Glomerular endothelial cell (primary cell): ENCODE data around the gene CACNA1D. TPM values are rescaled to one million over a fixed set of nuclear protein-coding genes. Genes with fewer than 3 reads are reported as not detected.

ENCODE experiments used
- DNase-seq: peaks from one replicate; pipeline ENCODE4 v3.0.0-alpha.2; 2011; ENCODE audit warnings: low read depth, low spot score; ENCODE audit errors: extremely low read depth
- total RNA-seq: library from RNA; depleted of rRNA; stranded (reverse); fragments of >200 nt; gene quantifications from 2 replicates; pipeline ENCODE4 v1.2.3, GENCODE V29; 2015

The CACNA1D gene
- total RNA-seq, 1 donor from 2014 or later, result not detected

DNA sequence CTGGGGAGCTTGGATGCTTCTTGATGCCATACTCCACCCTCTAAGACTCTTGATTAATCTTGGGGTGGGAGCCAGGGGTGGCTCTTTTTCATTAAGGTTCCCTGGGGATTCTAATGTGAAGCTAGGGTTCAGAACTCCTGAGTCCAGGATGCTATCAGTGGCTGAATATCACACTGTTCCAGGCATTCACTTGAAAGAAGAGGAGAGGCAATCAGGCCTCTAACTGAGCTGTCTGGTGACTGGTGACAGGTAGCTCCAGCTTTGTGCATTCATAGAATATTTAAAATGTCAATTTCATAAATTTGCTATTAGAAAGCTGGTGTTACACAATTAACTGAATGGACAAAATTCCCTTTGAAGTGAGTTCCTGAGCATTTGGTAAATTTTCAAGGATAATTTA, 212.8 kb downstream of the CACNA1D start:
- DNase-seq, result no peak

DNA sequence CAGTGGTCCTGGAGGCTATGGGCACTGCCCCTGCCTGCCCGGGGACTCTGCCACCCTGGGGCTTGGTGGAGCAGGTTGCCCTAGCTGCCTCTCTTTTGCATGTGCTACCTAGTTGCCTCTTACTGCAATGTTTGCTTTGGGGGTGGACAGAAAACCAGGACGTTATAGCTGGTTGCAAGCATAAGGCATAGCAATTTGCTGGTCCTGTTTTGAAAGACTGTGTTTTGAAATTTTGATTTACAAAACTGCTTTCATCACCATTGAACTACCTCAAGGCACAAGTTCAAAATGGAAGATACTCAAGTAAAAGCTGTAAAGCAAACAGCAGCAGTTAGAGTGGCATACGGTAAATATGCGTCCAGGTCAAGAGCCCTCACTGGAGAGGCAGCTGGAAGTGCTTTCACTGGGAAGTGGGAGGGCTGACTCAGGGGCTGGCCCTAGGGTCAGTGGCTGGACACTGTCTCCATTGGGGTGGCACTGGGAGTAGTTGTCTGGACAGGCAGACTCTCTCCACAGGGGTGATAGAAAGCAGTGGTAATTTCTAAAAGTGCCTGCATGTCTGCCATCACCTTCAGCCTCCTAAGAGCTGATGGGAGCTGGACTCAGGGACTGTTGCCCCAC, 213.7 kb downstream of the CACNA1D start:
- DNase-seq, result no peak

GRCh38 chr3:53709256-53709655, 214.8 kb downstream of the CACNA1D start:
- no peak for DNase-seq

- DNase-seq, result peak; percentile 16
Measured at GRCh38 chr3:53709860-53710674, 215.7 kb downstream of the CACNA1D start.

DNA sequence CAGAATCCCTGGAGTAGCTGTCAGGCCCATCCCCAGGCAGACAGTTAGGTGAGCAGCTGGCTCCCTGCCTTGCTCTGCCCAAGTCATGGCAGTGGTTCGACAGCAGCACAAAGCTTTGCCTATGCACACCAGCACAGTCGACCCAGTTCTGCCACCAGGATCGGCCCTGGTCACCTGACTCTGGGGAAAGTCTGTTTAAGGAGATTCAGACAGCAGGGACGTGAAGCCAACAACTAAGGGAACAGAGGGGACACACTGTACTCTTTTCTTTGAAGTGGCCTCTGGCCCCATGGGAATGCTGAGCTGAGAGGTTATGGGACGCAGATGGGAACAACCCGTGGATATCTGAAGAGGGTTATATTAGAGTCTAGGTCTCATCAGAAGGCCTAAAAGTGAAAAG, 217.0 kb downstream of the CACNA1D start:
- DNase-seq, result no peak

DNA sequence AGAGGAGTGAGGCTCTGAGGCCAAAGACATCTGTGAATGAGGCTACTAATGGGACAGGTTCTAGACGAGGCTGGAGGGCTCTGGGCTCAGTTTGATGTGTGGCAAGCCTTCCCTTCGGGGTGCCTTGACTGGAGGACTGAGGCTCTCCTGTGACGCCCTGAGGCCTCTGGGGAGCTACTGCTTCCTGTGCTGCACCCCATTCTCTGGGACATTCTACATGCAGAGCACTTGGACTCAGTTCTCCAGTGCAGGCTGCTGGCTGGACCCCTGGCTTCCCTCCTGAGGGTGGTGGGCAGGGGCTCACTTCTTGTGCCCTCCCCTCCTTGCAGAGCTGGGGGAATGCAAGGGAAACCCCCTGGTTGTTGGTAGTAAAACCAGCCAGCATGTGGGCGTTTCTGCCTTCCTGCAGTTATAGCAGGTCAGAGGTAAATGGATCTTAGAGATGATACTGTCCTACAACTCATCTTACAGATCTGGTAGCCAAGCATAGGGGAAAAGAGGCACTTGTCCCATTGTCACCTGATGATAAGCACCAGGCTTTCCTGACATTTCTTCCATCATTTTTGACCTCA, 218.5 kb downstream of the CACNA1D start:
- no peak for DNase-seq

DNA sequence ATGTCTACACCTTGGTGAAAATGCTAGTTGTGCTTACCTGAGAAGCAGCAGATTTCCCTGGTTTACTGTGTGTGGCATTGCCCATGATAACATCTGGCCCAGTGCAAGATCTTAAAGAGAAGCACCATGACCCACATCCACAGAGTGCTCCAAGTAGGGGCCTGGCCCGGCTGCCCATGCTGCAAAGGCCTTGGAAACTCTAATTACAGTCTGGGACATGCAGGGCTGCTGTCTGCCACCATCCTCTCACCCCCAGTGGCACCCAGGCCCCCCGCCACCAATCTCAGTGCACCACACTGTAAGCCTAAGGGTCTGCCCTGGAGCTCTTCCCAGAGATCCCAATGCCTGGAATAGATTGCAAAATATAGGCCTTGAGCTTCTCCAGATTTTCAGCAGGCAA, 219.2 kb downstream of the CACNA1D start:
- no peak for DNase-seq

GRCh38 chr3:53715815-53716483, 221.5 kb downstream of the CACNA1D start:
- no peak for DNase-seq

GRCh38 chr3:53716998-53717397, 222.6 kb downstream of the CACNA1D start:
- DNase-seq, result no peak

GRCh38 chr3:53718462-53718861, 224.1 kb downstream of the CACNA1D start:
- no peak for DNase-seq

GRCh38 chr3:53719796-53720195, 225.4 kb downstream of the CACNA1D start:
- no peak for DNase-seq

GRCh38 chr3:53721187-53722119, 227.0 kb downstream of the CACNA1D start:
- no peak for DNase-seq

GRCh38 chr3:53724566-53724965, 230.2 kb downstream of the CACNA1D start:
- no peak for DNase-seq

DNA sequence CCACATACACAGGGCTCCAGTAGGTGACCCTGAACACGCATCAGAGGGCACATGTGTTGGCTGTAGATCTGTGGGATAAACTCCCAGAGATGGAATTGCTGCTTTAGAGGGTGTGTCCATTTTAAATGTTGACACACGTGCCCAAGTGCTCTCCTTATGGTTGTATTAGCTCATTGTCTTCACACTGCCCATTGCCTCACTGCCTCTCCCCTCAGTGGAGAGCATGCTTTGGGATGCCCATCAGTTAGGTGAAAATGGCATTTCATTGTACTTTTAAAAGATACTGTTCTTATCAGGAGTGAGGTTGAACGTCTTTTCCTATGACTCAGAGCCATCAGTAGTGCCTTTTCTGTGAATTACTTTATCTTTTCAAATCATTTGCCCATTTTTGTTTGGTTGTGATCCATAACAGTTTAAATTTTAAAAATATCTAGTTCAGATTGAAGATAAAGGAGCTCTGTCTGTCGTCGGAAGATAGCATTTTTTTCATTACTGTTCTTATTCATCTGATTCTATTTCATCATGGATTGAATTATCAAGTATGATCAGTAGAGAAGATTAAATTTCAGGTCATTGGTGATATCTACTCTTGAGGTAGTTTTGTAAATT, 231.1 kb downstream of the CACNA1D start:
- DNase-seq, result no peak

DNA sequence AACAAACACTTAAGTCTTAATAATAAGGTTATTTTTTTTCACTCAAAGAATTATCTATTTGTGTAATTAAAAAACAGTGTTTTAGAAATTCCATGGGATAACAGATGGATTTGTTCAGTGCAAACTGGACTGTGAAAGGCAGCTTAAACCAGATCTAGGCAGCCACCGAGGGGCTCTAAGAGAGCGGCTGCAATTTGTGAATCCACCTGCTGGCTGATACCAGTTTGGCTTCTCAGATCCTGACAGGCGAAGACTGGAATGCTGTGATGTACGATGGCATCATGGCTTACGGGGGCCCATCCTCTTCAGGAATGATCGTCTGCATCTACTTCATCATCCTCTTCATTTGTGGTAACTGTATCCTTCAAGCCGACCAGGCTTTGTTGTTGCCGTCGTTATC, 232.2 kb downstream of the CACNA1D start:
- no peak for DNase-seq

- no peak for DNase-seq
Measured at GRCh38 chr3:53728606-53729005, 234.2 kb downstream of the CACNA1D start.

DNA sequence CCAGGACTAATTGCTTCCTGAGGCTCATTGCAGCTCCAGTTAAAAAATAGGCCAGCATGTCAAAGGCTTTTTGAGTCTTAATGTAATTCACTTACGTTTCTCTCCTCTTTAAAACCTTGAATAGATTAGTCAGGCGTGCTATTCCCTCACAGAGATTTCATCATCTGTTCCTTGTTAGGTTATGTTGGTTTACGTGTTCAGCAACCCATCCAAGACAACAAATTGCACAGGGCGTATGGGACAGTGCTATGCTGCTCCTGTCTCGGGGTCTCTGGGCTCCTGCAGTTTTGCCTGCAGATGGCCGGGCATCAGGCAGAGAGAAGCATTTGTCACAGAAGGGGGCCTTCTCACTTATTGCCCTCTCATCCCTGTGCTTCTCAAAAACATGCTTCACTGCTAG, 234.7 kb downstream of the CACNA1D start:
- DNase-seq, result no peak

DNA sequence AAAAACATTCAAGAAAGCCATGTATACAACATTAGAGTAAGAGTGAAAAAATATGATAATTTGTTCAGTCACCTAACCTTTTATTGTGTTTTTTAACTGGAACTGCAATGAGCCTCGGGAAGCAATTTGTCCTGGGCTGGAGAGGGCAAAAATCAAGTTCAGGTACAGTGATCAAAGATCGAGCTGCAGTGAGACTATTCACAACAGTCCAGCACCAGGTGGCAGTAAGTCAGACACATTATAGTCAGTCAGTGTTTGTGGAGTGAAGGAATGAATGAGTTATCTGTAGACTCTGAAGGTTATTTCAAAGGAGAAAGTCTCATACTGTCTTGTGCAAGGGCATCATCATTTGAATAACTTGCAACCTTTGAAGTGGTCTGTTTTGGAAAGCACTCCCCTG, 235.2 kb downstream of the CACNA1D start:
- no peak for DNase-seq

GRCh38 chr3:53730576-53730975, 236.2 kb downstream of the CACNA1D start:
- DNase-seq, result no peak
